SHP77 treated with DMSO at 0.1 percent for 48 hours (cell line): ENCODE results near the gene FNDC3B.
A peak's percentile ranks its signal among the peaks of the same experiment; 100 is the strongest.
"Not testable (repeated sequence)": the region's sequence is repeated elsewhere in the genome, so short reads cannot be mapped to it uniquely, and the experiment has no call there.

ENCODE experiments used
- DNase-seq: peaks from one replicate; lab custom pipeline; 2025; lab: John Stamatoyannopoulos, UW

The FNDC3B gene

DNA sequence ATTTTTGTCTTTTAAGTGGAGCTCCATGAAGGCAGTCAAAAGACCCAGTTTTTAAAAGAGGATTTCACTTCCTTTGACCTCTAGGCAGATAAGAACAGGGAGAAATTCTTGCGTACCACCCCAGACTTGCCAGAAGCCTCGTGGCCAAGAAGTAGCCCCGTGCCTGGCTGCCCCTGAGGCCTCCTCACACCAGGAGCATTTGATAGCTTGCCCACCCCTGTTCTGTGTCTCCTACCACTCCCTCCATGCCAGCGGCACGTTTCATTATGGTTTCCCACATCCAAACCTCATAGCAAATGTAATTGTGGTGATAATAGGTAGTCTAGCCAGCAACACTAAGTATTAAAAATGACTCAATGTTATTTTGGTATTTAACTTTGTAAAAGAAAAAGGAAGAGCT, 301.2 kb downstream of the FNDC3B start:
- no peak for DNase-seq

DNA sequence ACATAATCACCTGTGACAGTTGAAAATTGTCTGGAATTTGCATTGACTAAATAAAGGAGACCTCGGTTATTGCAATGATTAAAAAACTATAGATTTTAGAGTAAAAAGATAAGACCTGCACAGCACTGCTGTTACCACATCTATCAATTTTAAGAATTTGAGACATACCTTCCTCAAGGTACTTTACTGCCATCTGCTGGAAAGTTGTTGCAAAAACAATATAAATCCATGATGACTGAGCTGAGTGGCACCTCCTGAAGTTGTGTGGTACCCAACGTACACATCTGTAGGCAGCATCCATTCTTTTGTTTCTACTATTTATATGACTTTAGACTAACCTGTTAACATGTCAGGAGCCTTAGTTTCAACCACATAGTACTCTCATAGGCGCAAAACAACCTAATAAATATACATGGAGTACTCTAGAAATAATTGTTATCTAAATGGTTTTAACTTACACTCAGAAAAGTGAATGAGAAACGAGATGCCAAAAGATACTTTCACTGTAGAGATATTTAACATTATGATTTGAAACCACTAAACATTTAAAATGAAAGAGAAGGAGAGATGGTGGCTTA, 302.2 kb downstream of the FNDC3B start:
- peak; percentile 3 for DNase-seq

- DNase-seq, result no peak
Observed at GRCh38 chr3:172342097-172342659, 302.8 kb downstream of the FNDC3B start.

DNA sequence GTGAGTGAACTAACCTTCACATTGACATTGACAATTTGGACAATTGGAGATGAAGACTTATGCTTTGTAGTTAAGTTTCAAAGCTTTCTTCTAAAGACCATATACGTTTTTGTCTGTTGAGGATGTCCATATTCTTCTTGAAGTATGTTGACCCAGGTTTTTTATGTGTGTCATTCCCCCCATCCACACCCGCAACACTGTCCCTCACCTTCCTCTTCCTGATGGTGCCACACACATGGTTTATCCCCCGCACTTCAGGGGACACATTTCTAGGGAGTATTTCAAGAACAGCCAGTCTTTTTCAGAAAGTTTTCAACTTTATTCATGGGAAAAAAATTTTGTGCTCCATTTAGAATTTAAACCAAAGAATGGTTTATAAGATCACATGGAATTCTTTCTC, 303.7 kb downstream of the FNDC3B start:
- no peak for DNase-seq

DNA sequence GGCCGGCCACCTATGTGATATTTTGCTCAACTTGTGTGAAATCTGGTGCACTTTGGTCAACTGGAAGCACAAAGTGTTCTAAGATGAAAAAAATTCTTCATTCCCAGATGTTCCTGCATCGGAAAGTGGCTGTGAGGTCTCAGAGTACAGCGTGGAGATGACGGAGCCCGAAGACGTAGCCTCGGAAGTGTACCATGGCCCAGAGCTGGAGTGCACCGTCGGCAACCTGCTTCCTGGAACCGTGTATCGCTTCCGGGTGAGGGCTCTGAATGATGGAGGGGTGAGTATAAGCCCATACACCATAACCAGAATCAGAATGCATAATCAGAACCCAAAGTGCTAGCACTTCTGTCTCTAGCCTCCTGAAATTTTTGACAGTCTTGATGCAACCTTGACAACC, 304.6 kb downstream of the FNDC3B start:
- DNase-seq, result no peak

DNA sequence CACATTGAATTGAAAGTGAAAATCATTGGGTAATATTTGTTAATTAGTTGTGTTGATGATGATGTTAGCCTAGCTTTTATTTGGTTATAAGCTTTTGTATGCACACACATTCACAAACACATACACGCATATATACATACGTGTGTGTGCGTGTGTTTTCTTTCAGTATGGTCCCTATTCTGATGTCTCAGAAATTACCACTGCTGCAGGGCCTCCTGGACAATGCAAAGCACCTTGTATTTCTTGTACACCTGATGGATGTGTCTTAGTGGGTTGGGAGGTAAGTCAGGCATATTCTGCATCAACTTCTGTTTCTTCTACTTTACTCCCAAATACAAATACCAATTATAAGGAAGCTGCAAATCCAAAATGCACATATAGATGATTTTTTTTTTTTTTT, 306.8 kb downstream of the FNDC3B start:
- no peak for DNase-seq

GRCh38 chr3:172347895-172348679, 308.7 kb downstream of the FNDC3B start:
- DNase-seq, result no peak

DNA sequence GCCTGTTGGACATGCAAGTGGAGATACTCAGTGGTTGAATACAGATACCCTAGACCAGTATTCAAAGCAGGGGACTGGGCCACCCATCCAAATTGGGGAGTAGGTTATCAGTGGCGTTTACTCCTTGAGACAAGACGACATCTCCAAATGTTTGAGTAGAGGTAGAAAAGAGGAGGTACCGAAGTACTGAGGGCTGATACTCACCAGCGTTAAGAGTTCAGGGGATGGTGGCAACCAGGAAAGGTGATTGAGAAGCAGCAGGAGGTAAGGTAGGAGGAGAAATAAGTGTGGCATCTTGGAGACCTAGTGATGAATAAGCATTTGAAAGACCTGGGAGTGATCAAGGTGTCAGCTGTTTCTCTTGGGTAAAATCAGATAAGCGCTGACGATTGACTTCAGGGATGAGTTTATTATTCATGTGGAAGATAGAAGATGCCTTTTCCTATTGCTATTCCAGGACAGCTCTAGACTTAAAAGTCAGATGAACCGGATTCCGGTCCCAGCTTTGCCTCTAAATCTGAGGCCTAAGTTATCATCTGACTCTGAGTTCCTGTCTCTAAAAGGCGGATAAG, 312.6 kb downstream of the FNDC3B start:
- no peak for DNase-seq

GRCh38 chr3:172352786-172353185, 313.4 kb downstream of the FNDC3B start:
- no peak for DNase-seq

- DNase-seq, result no peak
Observed at GRCh38 chr3:172354931-172355499, 315.6 kb downstream of the FNDC3B start.

DNA sequence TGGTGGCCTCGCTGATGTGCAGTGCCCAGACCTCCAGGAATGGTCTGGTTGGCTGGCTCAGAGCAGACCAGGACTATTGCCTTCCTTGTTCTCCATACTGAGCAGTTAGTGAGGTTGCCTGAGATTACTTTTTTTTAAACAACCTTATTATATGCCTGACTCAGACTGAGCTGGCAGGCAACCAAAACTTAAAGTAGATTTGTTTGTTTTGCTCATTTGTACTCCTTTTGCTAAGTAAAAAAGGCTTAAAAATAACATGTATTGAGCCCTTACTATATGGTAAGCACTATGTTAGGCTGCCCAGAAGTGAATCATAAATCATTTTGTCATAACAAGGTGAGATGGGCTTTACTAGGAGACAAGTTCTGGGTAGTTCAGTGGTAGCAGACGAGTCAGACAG, 316.5 kb downstream of the FNDC3B start:
- no peak for DNase-seq

DNA sequence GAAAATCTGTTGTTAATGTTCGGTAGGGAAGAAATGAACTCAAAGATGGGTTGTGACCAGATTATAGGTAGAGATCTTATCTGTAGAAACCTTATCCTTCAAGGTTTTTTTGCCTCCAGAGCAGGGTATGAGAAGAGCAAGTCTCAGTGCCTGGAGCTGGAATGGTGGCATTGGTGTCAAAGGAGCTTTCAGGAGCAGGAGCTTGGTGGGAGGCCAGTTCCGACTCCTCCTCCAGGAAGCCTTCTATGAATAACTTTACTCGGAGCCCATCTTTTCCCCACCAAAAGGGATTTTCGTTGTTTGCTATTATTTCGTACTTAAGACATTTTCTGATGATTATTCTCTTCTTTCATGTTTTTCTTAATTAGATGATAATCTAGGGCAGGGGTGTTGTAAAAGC, 317.0 kb downstream of the FNDC3B start:
- no peak for DNase-seq

GRCh38 chr3:172357850-172358754, 318.7 kb downstream of the FNDC3B start:
- DNase-seq, result no peak

- no peak for DNase-seq
Observed at GRCh38 chr3:172359231-172359630, 319.9 kb downstream of the FNDC3B start.

- DNase-seq, result no peak
Observed at GRCh38 chr3:172359996-172360395, 320.6 kb downstream of the FNDC3B start.

GRCh38 chr3:172362583-172362982, 323.2 kb downstream of the FNDC3B start:
- no peak for DNase-seq

DNA sequence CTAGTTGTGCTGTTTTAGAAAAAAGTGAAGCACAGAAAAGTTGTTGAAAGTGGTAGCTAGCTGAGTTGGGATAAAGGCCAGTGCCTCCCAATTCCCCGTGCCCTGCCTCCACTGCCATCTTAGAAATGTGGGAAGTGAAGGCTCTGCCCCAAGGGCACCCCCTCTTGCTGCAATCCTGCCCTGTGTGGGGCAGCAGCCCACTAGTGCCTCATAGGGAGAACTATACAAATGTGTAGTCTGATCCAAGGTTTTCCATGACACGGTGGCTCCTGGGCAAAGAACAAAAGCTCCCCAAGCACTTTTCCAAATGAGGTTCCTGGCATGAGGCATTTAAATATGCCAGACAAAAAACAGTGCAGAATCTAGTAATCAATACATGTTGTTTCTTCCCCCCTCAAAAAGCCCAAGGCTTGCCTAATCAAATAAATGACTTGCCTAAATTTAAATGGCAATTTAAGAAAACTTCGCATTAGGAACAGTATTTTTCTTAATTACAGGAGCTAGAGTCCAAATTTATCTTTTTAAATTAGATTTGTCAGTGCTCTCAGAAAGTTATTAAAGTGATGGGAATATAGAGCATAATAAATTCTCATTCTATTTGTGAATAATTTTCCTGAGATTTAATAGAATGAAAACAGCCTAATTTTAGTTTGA, 325.1 kb downstream of the FNDC3B start:
- DNase-seq, result no peak

DNA sequence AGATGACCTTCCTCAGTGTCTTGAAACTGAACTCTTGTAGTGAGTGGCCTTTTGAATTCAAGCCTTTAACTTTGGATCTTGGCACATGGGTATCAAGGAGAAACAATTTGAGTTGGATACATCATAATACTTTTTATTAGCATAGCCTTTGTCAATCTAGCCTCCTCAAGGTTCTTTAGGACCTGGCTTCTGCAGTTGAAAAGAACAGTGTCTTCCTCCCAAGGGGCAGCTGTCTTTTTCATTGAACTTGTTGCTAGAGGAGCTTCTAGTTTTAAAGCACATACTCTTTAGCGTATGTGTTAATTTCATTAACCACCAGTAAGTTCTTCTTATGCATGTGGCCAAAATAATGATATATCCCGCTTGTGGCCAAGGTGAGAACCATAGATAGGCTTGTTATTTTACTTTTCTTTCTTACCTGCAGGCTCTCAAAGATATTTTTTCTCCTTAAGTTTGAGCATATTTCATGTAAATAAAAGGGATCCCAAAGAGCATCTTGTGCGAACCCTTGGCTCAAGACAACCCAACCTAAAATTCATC, 325.7 kb downstream of the FNDC3B start:
- DNase-seq, result no peak

- no peak for DNase-seq
Observed at GRCh38 chr3:172367205-172368105, 328.1 kb downstream of the FNDC3B start.

- not testable (repeated sequence) for DNase-seq
Observed at GRCh38 chr3:172368556-172368955, 329.2 kb downstream of the FNDC3B start.
